AG04449 (cell line): ENCODE results near the gene FSTL1.

Source experiments
- CTCF ChIA-PET: fragments of 350-600 bp; formaldehyde crosslinking; extraction: SDS; loops from one replicate; lab custom pipeline; 2021; ENCODE audit warnings: antibody characterized with exemption; lab: Yijun Ruan, JAX
- POLR2A ChIA-PET: fragments of 400-600, 350-600 bp; formaldehyde crosslinking; extraction: SDS; loops from one replicate; lab custom pipeline; 2020; ENCODE audit warnings: antibody characterized with exemption, inconsistent platforms; lab: Yijun Ruan, JAX
- DNase-seq: peaks from one replicate; pipeline ENCODE4 v3.0.0-alpha.2; 2010; ENCODE audit warnings: low read depth, low spot score
- H3K4me3 ChIP-seq: 2 replicates; pipeline ENCODE4 v1.5.1; 2011; ENCODE audit warnings: low read depth, mild to moderate bottlenecking, control low read depth, low read length
- CTCF ChIP-seq: IDR thresholded peaks from one replicate; pipeline ENCODE4 v1.5.1; 2011; ENCODE audit warnings: mild to moderate bottlenecking, moderate library complexity, low read length, control low read depth, inconsistent platforms; ENCODE audit not compliant: insufficient read depth; ENCODE audit errors: missing control alignments

FSTL1 gene

GRCh38 chr3:120421926-120422325 is 28.9 kb downstream of the FSTL1 start:
- no peak for TF ChIP-seq CTCF
- DNase-seq, result no peak
- ChIA-PET CTCF (interaction anchor here (1.2 to 11.6 kb wide), 10 partner anchors 11 to 178 kb away, joined by 3 to 244 read pairs (median 8); no protein-coding TSS in a partner anchor), POLR2A (interaction anchor here (0.8 to 1.5 kb wide), 2 partner anchors 17 to 137 kb away, joined by 3 to 5 read pairs; no protein-coding TSS in a partner anchor)
- H3K4me3 ChIP-seq, result no peak overlapping the region

GRCh38 chr3:120420928-120421551 is 29.8 kb downstream of the FSTL1 start:
- no peak overlapping the region for H3K4me3 ChIP-seq
- CTCF ChIA-PET, result interaction anchor here (0.6 to 11.6 kb wide), 10 partner anchors 10 to 177 kb away, joined by 3 to 244 read pairs (median 9); no protein-coding TSS in a partner anchor
- no peak for DNase-seq
- POLR2A ChIA-PET, result no interaction called here
- no peak for TF ChIP-seq CTCF

GRCh38 chr3:120420360-120420759 is 30.4 kb downstream of the FSTL1 start:
- TF ChIP-seq CTCF, result no peak
- POLR2A ChIA-PET, result interaction anchor here (1.1 kb wide), 1 partner anchor 29 kb away, joined by 4 read pairs; no protein-coding TSS in a partner anchor
- DNase-seq, result no peak
- CTCF ChIA-PET, result interaction anchor here (0.9 to 11.6 kb wide), 9 partner anchors 9 to 177 kb away, joined by 3 to 244 read pairs (median 9); no protein-coding TSS in a partner anchor
- H3K4me3 ChIP-seq, result no peak overlapping the region

- ChIA-PET CTCF (interaction anchor here (1.0 to 11.6 kb wide), 8 partner anchors 9 to 176 kb away, joined by 4 to 244 read pairs (median 22); no protein-coding TSS in a partner anchor), POLR2A (interaction anchor here (1.1 kb wide), 1 partner anchor 30 kb away, joined by 4 read pairs; no protein-coding TSS in a partner anchor)
- TF ChIP-seq CTCF, result no peak
- no peak for DNase-seq
- H3K4me3 ChIP-seq, result no peak overlapping the region
Measured at GRCh38 chr3:120419797-120420196, 31.0 kb downstream of the FSTL1 start.

- CTCF ChIA-PET, result interaction anchor here (1.0 to 11.6 kb wide), 10 partner anchors 10 to 175 kb away, joined by 3 to 244 read pairs (median 22); no protein-coding TSS in a partner anchor
- POLR2A ChIA-PET, result interaction anchor here (1.0 kb wide), 2 partner anchors 12 to 25 kb away, joined by 3 read pairs; no protein-coding TSS in a partner anchor
- H3K4me3 ChIP-seq, result no peak overlapping the region
- no peak for DNase-seq
- TF ChIP-seq CTCF, result peak; percentile 26
Measured at GRCh38 chr3:120418866-120419490, 31.8 kb downstream of the FSTL1 start.
